GM18511 (cell line): ENCODE measurements around the gene RB1.
"Not testable (repeated sequence)": the region's sequence is repeated elsewhere in the genome, so short reads cannot be mapped to it uniquely, and the experiment has no call there.

Source experiments
- ATAC-seq: cut with Tn5 transposase; IDR thresholded peaks from one replicate; pipeline ENCODE4 v1.9.1; 2021; ENCODE audit warnings: mild to moderate bottlenecking, moderate library complexity; ENCODE audit not compliant: unreplicated experiment

Gene RB1

DNA sequence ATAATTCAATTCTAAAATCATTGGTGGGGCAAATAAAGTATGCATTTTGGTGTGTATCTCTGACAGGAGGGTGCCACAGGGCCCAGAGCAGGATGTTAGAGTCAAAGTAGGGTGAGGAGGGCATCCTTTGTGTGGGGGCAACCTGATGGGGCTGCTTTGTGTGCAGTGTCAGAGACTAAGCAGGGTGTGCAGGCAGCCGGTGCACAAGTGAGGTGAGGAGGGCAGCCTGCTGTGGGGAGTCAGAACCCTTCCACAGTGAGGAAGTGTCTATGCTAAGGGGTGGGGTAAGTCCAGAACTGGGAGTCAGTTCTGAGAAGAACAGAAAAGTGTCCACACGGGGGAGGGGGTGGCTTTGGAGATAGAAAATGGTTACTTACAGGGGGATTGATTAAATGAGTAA is 40.7 kb downstream of the RB1 start:
- ATAC-seq: no peak

DNA sequence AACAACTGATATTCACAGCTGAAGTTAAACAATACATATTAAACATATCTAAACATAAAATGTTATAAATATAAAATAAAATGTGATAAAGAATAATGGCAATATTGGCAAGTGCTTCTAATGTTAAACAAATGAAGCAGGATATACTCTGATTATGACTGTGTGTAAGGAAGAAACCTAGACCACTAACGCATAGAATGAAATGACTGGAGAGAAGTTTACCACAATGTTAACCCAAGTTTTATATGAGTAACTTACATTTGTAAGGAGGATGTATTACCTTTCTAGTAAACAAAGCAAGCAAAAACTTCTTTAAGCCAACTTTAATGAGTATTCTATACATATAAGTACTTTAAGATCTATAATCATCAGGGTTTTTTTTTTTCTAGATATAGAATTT is 43.0 kb downstream of the RB1 start:
- ATAC-seq: no peak

DNA sequence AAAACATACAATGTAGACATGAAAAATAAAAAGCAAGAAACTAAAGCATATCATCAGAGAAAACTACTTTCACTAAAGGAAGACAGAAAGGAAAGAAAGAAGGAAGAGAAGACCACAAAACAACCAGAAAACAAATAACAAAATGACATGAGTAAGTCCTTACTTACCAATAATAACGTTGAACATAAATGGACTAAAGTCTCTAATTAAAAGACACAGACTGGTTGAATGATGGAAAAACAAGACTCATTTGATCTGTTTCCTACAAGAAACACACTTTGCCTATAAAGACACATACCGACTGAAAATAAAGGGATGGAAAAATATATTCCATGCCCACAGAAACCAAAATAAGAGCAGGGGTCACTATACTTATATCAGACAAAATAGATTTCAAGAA is 46.0 kb downstream of the RB1 start:
- no peak for ATAC-seq

DNA sequence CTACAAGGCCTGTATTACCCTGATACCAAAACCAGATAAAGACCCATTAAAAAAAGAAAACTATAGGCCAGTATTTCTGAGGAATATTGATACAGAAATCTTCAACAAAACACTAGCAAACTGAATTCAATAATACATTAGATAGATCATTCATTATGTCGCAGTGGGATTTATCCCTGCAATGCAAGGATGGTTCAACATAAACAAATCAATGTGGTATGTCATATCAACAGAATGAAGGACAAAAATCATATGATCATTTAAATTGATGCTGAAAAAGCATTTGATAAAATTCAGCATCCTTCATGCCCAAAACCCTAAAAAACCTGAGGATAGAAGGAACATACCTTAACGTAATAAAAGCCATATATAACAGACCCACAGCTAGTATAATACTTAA is 50.0 kb downstream of the RB1 start:
- ATAC-seq: no peak

DNA sequence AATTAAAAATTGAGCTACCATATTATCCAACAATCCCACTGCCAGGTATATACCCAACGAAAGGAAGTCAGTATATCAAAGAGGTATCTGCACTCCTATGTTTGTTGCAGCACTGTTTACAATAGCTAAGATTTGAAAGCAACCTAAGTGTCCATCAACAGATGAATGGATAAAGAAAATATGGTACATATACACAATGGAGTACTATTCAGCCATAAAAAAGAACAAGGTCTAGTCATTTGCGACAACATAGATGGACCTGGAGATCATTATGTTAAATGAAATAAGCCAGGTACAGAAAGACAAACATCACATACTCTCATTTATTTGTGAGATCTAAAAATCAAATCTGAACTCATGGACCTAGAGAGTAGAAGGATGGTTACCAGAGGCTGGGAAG is 52.0 kb downstream of the RB1 start:
- ATAC-seq: not testable (repeated sequence)

DNA sequence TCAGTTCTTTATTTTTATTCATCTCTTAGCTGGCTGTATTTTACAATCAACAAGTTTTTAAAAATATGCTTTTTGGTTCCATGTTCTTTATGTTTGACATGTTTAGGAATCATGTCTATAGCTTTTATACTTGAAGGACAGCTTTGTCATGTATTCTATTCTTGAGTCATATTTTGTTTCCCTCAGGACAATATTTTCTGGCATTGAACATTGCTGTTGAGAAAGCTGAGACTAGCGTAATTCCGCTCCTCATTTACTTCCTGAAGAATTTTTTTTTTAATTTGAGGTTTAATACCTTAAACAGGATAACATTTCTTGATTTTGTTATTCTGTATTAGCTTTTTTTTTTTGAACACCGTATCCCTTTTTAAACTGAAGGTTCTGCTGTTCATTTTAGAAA is 53.2 kb downstream of the RB1 start:
- ATAC-seq: no peak

DNA sequence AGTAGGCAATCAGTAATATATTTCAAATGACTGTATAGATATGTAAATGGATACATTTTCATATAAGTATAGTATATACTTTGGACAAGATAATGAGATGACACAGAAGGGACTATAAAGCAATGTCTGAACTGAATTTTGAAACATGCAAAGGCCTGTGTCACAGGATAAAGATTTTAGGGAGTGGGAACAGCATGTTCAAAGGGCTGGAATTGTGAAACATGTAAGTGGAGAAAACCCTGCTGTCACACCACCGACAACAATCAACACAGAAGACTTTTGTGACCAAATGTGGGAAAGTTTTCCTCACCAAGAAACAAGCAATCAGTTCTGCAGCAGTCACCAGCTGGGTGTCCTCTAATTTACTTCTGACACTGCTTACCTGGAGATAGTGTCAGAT is 66.4 kb downstream of the RB1 start:
- ATAC-seq: no peak

DNA sequence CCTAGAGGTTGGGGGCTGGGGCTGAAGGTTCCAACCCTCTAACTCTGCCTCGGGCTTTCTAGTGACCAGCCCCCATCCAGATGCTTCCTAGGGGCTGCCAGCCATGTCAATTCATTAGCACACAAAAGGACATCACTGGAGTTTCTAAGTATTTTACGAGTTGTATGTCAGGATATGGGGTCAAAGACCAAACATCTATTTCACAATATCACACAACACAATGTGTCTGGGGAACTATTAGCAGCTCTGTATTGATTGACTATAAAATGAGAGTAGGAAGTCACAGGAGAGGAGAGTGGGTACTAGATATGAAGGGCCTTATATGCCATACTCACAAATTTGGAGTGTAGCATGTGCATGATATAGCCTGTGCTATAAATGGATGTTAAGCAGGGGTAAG is 67.3 kb downstream of the RB1 start:
- ATAC-seq: no peak

DNA sequence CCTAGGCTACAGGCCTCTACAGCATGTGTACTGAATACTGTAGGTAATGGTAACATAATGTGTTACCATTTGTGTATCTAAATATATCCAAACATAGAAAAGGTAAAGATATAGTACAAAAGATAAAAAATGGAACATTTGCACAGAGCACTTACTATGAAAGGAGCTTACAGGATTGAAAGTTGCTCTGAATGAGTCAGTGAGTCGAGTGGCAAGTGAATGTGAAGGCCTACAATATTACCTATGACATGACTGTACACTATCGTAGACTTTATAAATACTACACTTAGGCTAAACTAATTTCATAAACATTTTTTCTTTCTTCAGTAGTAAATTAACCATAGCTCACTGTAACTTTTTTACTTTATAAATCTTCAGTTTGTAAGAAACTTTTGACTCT is 74.3 kb downstream of the RB1 start:
- no peak for ATAC-seq

DNA sequence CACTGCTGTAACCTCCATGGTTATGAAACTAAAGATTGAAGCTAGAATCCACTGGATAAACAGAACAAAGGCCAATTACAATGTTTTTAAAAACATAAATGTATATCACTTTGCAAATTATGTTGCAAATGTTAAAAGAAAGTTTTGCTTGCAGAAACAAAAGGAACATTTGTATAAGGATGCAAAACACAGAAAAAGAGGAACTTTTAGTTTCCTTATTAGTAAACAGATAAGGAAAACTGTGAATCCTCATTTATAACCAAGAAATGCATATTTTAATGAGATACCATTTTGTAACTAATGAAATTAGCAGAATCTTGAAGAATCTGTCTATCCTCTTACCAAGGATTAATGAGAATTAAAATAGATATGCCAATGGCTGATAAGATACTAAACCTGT is 77.0 kb downstream of the RB1 start:
- ATAC-seq: no peak

DNA sequence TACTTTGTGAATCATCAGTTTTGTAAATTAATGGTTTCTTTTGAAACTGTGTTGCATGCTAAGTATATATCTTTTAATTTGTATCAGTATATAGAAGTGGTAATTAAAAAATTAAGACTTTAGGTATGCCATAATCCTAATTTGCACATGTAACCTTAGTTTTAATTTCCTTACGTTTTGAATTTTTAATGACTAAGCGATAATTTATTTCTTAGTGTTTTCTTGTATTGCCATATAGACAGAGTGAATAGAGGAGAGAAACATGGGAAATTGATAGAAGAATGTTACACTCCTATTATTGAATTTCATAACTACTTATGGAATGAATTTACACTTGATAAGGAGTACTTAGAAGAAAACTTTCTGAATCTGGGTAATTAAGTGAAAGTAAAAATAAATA is 79.8 kb downstream of the RB1 start:
- no peak for ATAC-seq

DNA sequence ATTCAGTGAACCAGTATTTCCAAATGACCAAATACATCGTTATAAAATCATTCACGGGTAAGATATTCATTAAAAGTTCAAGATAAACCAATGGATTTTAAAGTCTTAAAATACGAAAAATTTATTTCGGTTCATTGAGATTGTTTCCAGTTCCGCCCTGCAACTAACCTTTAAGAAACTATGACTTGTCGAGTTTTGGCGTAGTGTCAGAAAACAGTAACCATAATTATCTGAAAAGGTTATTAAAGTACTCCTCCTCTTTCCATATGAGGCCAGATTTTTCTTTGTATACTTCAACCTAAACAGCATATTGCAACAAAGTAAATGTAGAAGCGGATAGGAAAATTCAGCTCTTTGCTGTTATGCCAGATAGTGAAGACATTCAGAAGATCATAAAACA is 83.3 kb downstream of the RB1 start:
- no peak for ATAC-seq

DNA sequence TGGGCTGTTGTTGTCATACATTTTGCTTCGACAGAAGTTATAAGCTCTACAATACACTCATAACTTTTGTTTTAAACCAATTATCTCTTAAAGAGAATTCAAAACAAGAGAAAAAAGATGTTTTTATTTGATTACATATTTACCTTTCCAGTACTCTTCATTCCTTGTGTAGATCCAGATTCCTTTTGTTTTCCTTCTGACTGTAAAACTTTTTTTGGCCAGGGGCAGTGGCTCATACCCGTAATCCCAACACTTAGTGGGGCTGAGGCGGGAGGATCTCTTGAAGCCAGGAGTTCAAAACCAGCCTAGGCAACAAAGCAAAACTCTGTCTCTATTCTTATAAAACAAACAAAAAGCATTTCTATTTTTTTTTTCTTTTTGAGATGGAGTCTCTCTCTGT is 87.7 kb downstream of the RB1 start:
- ATAC-seq: no peak

DNA sequence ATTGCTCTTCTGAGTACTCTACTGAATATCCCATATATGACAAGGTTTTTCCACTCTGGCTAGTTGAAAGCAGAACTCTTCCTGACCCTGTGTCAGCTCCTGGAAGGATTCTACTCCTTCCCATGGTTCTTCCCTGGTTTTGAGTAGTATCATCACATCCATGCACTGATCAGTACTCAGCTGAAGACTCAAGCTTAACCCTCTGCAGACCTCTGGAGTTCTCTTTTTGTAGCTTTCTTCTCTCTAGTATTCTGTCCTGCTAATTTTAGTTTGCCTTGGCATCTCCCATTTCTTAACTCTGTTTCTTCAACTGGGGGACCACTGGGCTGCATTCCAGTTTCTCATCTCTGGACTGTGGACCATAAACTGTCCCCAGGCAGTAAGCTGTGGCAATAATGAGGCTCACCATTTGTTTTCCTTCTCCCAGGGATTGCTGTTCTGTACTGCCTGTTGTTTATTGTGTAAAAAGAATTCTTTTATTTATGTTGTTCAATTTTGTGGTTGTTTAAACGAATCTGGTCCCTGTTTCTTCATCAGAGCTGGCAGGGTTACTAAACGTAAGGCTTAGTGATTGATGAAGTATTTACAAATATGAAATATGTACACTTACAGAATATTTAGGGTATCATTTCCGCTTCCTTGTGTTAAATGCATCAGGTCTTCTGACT is 89.6 kb downstream of the RB1 start:
- ATAC-seq: no peak

DNA sequence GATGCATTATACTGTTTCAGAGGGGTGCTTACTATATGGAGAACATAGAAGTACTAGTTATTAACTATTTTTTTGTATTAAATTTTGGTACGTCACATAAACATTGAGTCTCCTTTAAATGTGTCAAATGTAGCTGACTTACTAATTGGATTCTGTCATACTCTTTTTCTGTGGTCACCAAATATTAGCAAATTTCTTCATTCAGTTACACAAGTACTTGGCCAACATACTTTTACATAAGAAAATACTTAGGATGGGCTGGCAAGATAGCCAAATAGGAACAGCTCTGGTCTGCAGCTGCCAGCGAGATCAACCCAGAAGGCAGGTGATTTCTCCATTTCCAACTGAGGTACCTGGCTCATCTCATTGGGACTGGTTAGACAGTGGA is 90.1 kb downstream of the RB1 start:
- ATAC-seq: no peak

DNA sequence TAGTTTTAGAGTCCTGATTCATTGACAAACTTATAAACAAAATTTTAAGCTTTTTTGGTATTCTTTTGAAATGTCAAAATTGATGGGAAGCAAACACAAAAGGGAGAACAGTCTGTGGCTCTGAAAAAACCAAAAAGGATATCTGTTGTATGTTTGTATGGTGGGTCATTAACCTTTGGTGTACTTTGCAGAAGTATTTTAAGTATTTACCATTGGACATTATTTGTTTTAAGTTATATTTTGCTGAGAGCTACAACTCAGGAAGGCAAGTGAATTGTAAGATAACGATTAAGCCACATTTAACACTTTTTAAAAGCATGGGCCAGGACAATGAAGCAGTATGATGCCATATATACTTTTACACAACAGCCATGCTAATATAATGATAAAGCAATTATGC is 94.2 kb downstream of the RB1 start:
- ATAC-seq: no peak

DNA sequence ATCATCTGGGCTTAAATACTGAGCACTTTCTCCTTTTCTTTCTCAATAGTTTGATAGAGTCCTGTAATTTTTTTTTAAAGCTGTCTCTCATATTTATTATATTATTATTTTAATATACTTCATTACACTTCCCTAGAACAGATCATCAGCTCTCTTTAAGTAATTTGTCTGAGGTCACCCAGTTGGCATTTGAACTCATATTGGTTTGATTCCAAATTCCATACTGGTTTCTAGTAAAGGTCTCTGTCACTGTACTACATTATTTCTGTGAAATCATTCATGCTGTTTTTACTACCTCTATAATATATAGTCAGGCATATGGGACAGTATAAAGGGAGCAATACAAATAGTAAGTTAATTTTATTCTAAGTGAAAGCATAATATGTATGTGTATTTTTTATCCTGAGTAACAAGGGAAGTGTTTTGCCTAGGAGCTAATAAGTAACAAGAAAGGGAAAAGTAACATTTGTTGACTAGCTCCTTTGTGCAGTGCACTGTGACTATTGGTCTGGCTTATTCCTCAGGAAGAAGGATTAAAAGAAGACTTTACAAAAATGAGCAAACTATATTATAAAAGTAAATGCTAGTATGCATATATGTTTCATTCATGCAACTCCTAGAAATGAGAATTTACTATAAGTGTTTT is 95.0 kb downstream of the RB1 start:
- ATAC-seq: no peak

DNA sequence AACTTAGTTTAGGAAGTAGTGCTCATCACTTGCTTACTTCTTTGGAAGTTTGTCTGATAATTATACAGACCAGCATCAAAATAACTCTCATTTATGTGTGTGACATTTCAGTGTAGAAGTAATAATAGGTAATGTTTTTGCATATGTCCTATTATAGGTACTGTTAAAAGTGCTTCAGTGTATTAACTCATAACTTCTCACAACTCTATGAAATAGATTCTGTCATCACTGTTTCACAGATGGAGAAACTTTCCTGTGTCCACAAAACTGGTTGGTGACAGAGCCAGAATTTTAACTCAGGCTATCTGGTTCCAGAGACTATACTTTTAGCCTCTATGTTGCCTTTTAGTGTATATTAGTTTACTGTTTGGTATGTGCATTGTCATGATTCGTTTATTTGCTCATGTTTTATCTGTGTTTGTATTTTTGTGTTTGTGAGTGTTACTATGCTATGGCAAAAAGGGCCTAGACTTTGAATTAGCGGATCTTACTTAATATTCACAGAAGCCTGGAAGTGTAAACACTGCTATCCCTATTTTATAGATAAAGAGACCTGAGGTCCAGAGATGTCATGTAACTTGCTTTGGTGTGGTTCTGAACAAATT is 96.6 kb downstream of the RB1 start:
- ATAC-seq: no peak

DNA sequence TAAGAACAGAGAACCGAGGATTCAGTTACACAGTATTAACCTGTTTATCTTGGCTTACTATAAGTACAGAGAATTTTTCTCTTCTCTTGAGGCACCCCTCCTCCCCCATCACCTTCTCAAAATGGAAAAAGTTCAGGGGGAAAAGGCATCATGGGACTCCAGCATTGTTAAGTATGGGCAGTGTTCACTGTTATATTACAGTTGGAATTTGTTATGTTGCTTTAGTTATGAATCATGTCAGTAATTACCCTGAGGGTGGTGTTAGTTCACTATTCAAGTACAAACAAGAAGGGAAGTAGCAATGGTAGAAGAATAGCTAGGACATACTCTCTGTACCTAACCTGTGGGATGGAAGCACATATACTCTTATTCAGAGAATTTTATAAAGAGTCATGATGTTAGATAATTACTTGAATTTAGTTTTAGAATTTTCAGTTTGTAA is 97.3 kb downstream of the RB1 start:
- peak; percentile 48 for ATAC-seq

DNA sequence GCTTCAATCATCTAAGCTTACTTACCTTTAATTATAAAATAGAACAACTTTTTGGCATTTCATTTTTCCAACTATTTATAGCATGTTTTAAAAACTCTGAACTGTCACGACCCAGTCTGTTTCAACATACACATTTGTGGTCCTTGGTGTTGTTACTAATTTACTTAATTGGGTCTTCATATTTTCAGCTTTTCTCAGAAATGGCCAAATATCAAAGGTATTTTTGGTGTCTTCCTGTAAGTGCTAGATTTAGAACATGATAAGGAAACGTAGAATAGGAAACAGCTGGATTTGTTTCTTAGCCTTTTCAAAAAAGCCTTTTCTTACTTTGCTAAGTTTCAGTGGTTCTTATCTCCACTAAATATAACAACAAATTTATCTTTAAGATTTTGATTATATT is 97.9 kb downstream of the RB1 start:
- ATAC-seq: no peak

DNA sequence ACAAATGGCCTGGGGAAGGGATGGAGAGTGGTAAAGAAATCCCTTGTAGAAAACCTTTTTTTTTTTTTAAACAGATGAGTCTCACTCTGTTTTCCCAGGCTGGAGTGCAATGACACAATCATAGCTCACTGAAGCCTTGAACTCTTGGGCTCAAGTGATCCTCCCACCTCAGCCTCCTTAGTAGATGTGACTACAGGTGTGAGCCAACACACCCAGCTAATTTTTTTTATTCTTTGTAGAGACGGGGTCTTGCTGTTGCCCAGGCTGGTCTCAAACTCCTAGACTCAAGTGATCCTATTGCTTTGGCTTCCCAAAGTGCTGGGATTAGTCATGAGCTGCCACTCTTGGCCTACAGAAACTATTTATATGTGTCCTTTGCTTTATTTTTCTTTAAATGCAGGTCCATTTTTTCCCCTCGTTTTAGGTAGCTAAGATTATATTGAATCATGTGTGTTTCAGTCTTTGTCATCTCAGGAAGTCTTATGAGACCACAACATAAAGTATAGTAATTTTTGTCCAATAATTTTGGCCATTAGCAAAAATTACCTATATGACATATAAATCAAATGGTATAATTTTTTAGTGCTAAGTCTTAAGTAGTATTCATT is 98.9 kb downstream of the RB1 start:
- ATAC-seq: peak; percentile 45

DNA sequence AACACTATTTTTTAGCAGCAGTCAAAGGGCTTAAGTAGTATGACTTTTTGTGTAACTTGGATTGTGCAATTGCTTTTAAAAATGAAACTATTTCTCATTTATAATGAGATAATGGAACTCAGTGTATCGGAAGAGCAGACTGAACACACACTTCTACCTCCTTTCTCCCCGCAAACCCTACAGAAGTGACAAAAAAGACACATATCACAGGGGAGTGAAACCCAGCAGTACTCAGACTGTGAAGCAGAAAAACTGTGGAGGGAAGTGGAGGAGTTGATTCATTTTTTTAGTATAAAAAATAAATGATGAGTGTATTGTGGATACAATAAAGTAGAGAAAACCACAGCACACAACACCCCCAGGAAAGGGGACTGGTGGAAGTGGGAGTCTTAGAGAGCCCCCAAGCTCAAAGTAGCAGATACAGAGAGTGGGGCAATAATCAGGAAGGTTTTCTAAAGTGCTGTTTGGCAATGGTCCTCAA is 99.6 kb downstream of the RB1 start:
- ATAC-seq: peak; percentile 72
